K562 (cell line): ENCODE measurements around the gene AIFM1. TPM values are rescaled to one million over a fixed set of nuclear protein-coding genes. Genes with fewer than 3 reads are reported as not detected.

Experiments used
- ATAC-seq: fragments of 200-7000 bp; cut with Tn5 transposase; 3 replicates; pipeline ENCODE4 v1.9.1; 2020; ENCODE audit warnings: moderate library complexity
- BruUV-seq: library from RNA; stranded (reverse); fragments of 400-500 nt; replicated peaks from 2 replicates; lab custom pipeline; 2021; lab: Mats Ljungman, UMichigan
- CTCF ChIA-PET: fragments of 300-600 bp; formaldehyde crosslinking; extraction: SDS; loops from one replicate; lab custom pipeline; 2021; ENCODE audit warnings: low intra/inter-chr PET ratio; lab: Yijun Ruan, JAX
- POLR2A ChIA-PET: fragments of 300-600, 350-650 bp; sonication (Branson Sonifier 250); formaldehyde crosslinking; extraction: SDS; loops from one replicate; lab custom pipeline; 2021; ENCODE audit warnings: antibody characterized with exemption, inconsistent platforms; lab: Yijun Ruan, JAX
- DNase-seq, 4 experiments: peaks; one replicate each; pipeline versions ENCODE4 v3.0.0 to v3.0.0-alpha.2; 2011 to 2018; ENCODE audit warnings: low spot score in 3 of 4, mixed read lengths in 3 of 4; ENCODE audit errors: extremely low read depth in 1 of 4
- FAIRE-seq: peaks from 2 replicates; lab custom pipeline; 2011; peaks lifted over from hg19 to GRCh38; lab: Jason Lieb, UNC
- H2AFZ ChIP-seq: 2 replicates; pipeline ENCODE4 v1.6.0; 2011; ENCODE audit warnings: low read depth, low read length, control low read depth, inconsistent platforms
- H3K27ac ChIP-seq: fragments of 200-600 bp; 3 replicates; pipeline ENCODE4 v1.8.0; 2011; ENCODE audit warnings: low read depth, mild to moderate bottlenecking, control low read depth, inconsistent platforms, low read length, moderate library complexity, mixed read lengths; ENCODE audit errors: extremely low read depth
- H3K27me3 ChIP-seq, 2 experiments: fragments of 300-600 bp in 1 of 2; 2 replicates in 1 of 2; 3 replicates in 1 of 2; pipeline versions ENCODE4 v1.6.0 to v1.8.0; 2011; ENCODE audit warnings: inconsistent platforms in 2 of 2, low read length in 2 of 2, mild to moderate bottlenecking in 1 of 2, mixed read lengths in 1 of 2, moderate library complexity in 1 of 2; ENCODE audit not compliant: control insufficient read depth in 2 of 2, insufficient read depth in 2 of 2
- H3K36me3 ChIP-seq: fragments of 300-600 bp; 3 replicates; pipeline ENCODE4 v1.8.0; 2011; ENCODE audit warnings: mild to moderate bottlenecking, low read length, inconsistent platforms; ENCODE audit not compliant: control insufficient read depth, insufficient read depth
- H3K4me1 ChIP-seq, 2 experiments: fragments of 200-600 bp in 1 of 2; replicated peaks in 1 of 2; 2 replicates in 1 of 2; 3 replicates in 1 of 2; pipeline versions ENCODE4 v1.5.1 to v1.8.0; 2011; ENCODE audit warnings: inconsistent platforms in 2 of 2, low read length in 2 of 2, mild to moderate bottlenecking in 1 of 2, mixed read lengths in 1 of 2, moderate library complexity in 1 of 2; ENCODE audit not compliant: control insufficient read depth in 2 of 2, insufficient read depth in 2 of 2
- H3K4me2 ChIP-seq: 2 replicates; pipeline ENCODE4 v1.6.1; 2011; ENCODE audit warnings: low read length, control low read depth, inconsistent platforms, mixed read lengths; ENCODE audit not compliant: insufficient read depth
- H3K4me3 ChIP-seq: fragments of 200-600 bp; sonication (generic), shearing (Covaris generic); 2 replicates; pipeline ENCODE4 v1.5.1; 2016; ENCODE audit warnings: control low read depth, inconsistent platforms
- H3K79me2 ChIP-seq: fragments of 200-600 bp; 3 replicates; pipeline ENCODE4 v1.8.0; 2011; ENCODE audit warnings: low read length, inconsistent platforms; ENCODE audit not compliant: control insufficient read depth, insufficient read depth
- H3K9ac ChIP-seq, 2 experiments: 2 replicates each; pipeline versions ENCODE4 v1.6.0 to v1.6.1; 2011; ENCODE audit warnings: low read depth in 2 of 2, low read length in 2 of 2, control low read depth in 1 of 2, inconsistent platforms in 1 of 2, mild to moderate bottlenecking in 1 of 2, mixed read lengths in 1 of 2; ENCODE audit not compliant: insufficient read depth in 1 of 2
- H3K9me1 ChIP-seq: one replicate; pipeline ENCODE4 v1.6.0; 2011; ENCODE audit warnings: inconsistent platforms, mild to moderate bottlenecking, low read length, moderate library complexity; ENCODE audit not compliant: control insufficient read depth, insufficient read depth
- H3K9me3 ChIP-seq: replicated peaks from 2 replicates; pipeline ENCODE4 v1.5.1; 2011; ENCODE audit warnings: low read depth, low read length, inconsistent platforms; ENCODE audit not compliant: control insufficient read depth, insufficient read depth
- H4K20me1 ChIP-seq: replicated peaks from 2 replicates; pipeline ENCODE4 v1.6.1; 2011; ENCODE audit warnings: low read length, inconsistent platforms, mixed read lengths; ENCODE audit not compliant: control insufficient read depth, insufficient read depth
- CBX8 ChIP-seq: fragments of 200-600 bp; sonication (generic); IDR thresholded peaks from 2 replicates; pipeline ENCODE4 v1.6.1; 2012; ENCODE audit warnings: borderline replicate concordance, mixed run types, low read depth, mild to moderate bottlenecking, moderate library complexity, mixed read lengths, low read length, control low read depth, inconsistent platforms; ENCODE audit not compliant: poor library complexity, severe bottlenecking; ENCODE audit errors: extremely low read depth
- CCAR2 ChIP-seq: fragments of 200-400 bp; formaldehyde crosslinking; IDR thresholded peaks from 2 replicates; pipeline ENCODE4 v1.6.1; 2017; ENCODE audit warnings: mild to moderate bottlenecking, low read depth, low read length
- CSDE1 ChIP-seq, 2 experiments: fragments of 450-650 bp; IDR thresholded peaks; 2 replicates each; pipeline ENCODE4 v1.6.1; 2016; ENCODE audit warnings: mild to moderate bottlenecking in 1 of 2
- LCOR ChIP-seq: sonication (generic); formaldehyde crosslinking; IDR thresholded peaks from 2 replicates; pipeline ENCODE4 v1.8.0; 2022; ENCODE audit warnings: mild to moderate bottlenecking, missing genetic modification reagents
- MAFG ChIP-seq: fragments of 450-650 bp; conservative IDR thresholded peaks from 2 replicates; pipeline ENCODE4 v1.6.1; 2016; ENCODE audit warnings: missing genetic modification characterization, missing compliant biosample characterization
- NFE2L1 ChIP-seq: fragments of 450-650 bp; IDR thresholded peaks from 2 replicates; pipeline ENCODE4 v1.6.1; 2016; ENCODE audit warnings: missing genetic modification characterization, low read depth, mild to moderate bottlenecking, missing compliant biosample characterization, moderate library complexity, borderline replicate concordance
- NR2C2 ChIP-seq, 2 experiments: fragments of 200-800 bp in 1 of 2; sonication (Bioruptor generic) in 1 of 2; sonication (generic) in 1 of 2; formaldehyde crosslinking in 1 of 2; IDR thresholded peaks; 2 replicates each; pipeline versions ENCODE4 v1.6.1 to v1.8.0; 2016 to 2022; ENCODE audit warnings: mild to moderate bottlenecking in 1 of 2, missing compliant biosample characterization in 1 of 2, missing genetic modification characterization in 1 of 2, missing genetic modification reagents in 1 of 2
- RBM34 ChIP-seq: fragments of 200-400 bp; formaldehyde crosslinking; IDR thresholded peaks from 2 replicates; pipeline ENCODE4 v1.6.1; 2018; ENCODE audit warnings: low read length, borderline replicate concordance; ENCODE audit not compliant: insufficient read depth
- TAL1 ChIP-seq: fragments of 450-650 bp; IDR thresholded peaks from 2 replicates; pipeline ENCODE4 v1.6.1; 2016; ENCODE audit warnings: mild to moderate bottlenecking
- XRCC3 ChIP-seq: fragments of 450-650 bp; IDR thresholded peaks from 2 replicates; pipeline ENCODE4 v1.6.1; 2017; ENCODE audit warnings: mild to moderate bottlenecking, moderate library complexity
- ZSCAN29 ChIP-seq: fragments of 450-650 bp; IDR thresholded peaks from 2 replicates; pipeline ENCODE4 v1.6.1; 2017
- WGBS: fragments of 100-300 bp; shearing (Covaris generic); methylation state at CpG from one replicate; pipeline ENCODE4 v1.1.6; 2016; ENCODE audit warnings: low coverage, mixed read lengths; ENCODE audit not compliant: insufficient coverage; ENCODE audit errors: missing lambda C conversion rate; 5-methylcytosine and 5-hydroxymethylcytosine counted together
- in situ Hi-C: fragments of 300-500 bp; cut with MboI; formaldehyde crosslinking; loops from 4 replicates; pipeline ENCODE4 v1.15.0; 2018; ENCODE audit warnings: inconsistent platforms, mixed read lengths
- intact Hi-C: fragments of 100-400 bp; cut with micrococcal nuclease; formaldehyde crosslinking; loops from 2 replicates; pipeline ENCODE4 v1.14.2; 2022
- polyA plus RNA-seq, 8 experiments: library from polyadenylated mRNA; depleted of rRNA in 4 of 8; stranded (reverse) in 5 of 8; unstranded in 3 of 8; fragments of >200 nt; fragmentation: Nextera tagmentation in 2 of 8; fragmentation: Illumina TruSeq in 1 of 8; extraction: Ambion mirVana in 2 of 8; extraction: Trizol in 1 of 8; gene quantifications; 2 replicates each; pipeline versions ENCODE4 v1.2.1 to v1.2.3, GENCODE V29; 2011 to 2014; ENCODE audit warnings: inconsistent platforms in 1 of 8, missing spikeins in 1 of 8
- total RNA-seq, 7 experiments: library from RNA; depleted of rRNA in 6 of 7; stranded (reverse); fragments of >200 nt in 6 of 7; fragmentation: Illumina TruSeq in 2 of 7; extraction: Trizol in 2 of 7; gene quantifications; 2 replicates each; pipeline versions ENCODE4 v1.2.1 to v1.2.3, GENCODE V29; 2011 to 2021; ENCODE audit warnings: low replicate concordance in 1 of 7
- TF ChIP-seq, protein P1 (sequence below): IDR thresholded peaks from 2 replicates; pipeline ENCODE4 v1.6.1; 2011; ENCODE audit not compliant: insufficient read length; ENCODE audit errors: extremely low read depth
- TF ChIP-seq, protein P2 (sequence below): fragments of 250-450 bp; sonication (Bioruptor Pico); IDR thresholded peaks from 2 replicates; pipeline ENCODE4 v1.8.0; 2021; ENCODE audit warnings: moderate library complexity, mild to moderate bottlenecking, inconsistent platforms
- TF ChIP-seq, protein P3 (sequence below): sonication (generic); formaldehyde crosslinking; IDR thresholded peaks from 2 replicates; pipeline ENCODE4 v1.8.0; 2022; ENCODE audit warnings: mild to moderate bottlenecking, missing genetic modification reagents, borderline replicate concordance
- TF ChIP-seq, protein P4 (sequence below), 3 experiments: IDR thresholded peaks in 2 of 3; conservative IDR thresholded peaks in 1 of 3; 2 replicates each; pipeline ENCODE4 v1.5.1; 2011 to 2012; ENCODE audit warnings: low read length in 3 of 3, mild to moderate bottlenecking in 3 of 3, control low read depth in 2 of 3, improper control_type of control experiment in 1 of 3, inconsistent platforms in 1 of 3, low read depth in 1 of 3, mixed read lengths in 1 of 3, moderate library complexity in 1 of 3; ENCODE audit not compliant: insufficient read depth in 2 of 3

AIFM1 gene
- total and polyA plus RNA-seq, 9 of the 15 experiments (the other 6 are each of a cell fraction or from before 2014, with no cell fraction given), result 51.0 to 117 (median 91.2) TPM

DNA sequence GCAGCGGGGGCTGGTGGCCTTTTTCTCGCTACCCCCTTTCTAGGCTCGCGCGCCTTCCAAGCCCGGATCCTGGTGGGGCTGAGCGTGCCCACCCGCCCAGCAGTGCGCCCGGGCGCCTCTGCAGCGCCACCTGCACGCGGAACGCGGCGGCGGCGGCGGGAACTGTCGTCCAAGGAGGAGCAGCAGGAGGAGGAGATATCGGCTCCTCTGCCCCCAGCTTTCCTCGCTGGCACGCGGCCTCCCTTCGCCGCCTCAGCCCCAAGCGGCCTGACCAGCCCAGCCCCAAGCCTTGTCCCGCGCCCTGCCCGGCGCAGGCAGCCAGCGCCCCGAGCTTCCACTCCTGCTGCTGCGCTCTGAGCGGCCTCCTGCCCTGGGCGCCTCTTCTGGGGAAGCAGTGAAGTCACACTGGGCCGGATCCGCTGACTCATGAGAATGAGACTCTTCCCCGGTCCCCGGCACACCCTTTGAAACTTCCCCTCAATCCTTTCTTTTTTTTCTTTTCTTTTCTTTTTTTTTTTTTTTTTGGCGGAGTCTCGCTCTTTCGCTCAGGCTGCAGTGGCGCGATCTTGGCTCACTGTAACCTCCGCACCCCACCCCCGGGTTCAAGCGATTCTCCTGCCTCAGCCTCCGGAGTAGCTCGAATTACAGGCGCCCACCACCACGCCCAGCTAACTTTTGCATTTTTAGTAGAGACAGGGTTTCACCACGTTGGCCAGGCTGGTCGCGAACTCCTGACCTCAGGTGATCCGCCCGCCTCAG is 44.7 kb downstream of the AIFM1 start:
- intact Hi-C loops, result loop anchor here (2.0 to 5.0 kb wide), 3 partner anchors 40 to 71 kb away; no protein-coding TSS in a partner anchor
- peaks cover 39 to 53% of the 10 kb centered on the region in 2 experiments; a peak in 4 of 5 replicates for H3K4me1 ChIP-seq
- ChIA-PET POLR2A (interaction anchor here (0.6 to 2.9 kb wide), 8 partner anchors 9 to 44 kb away, joined by 3 to 12 read pairs (median 3); no protein-coding TSS in a partner anchor), CTCF (interaction anchor here (1.3 kb wide), 1 partner anchor 41 kb away, joined by 3 read pairs; no protein-coding TSS in a partner anchor)
- peak overlapping the region; percentile 94 for H2AFZ ChIP-seq
- H3K4me3 ChIP-seq, result peak overlapping the region; percentile 34
- H3K27me3 ChIP-seq, result no peaks in the 10 kb centered on the region
- H3K9me1 ChIP-seq, result no peaks in the 10 kb centered on the region
- H3K4me2 ChIP-seq, result peak overlapping the region; percentile 72
- FAIRE-seq, result peak; percentile 78
- H3K9me3 ChIP-seq, result no peaks in the 10 kb centered on the region
- in situ Hi-C loops, result no loop called here
- peak; percentile 91 for ATAC-seq
- peak overlapping the region; percentile 86 for H3K27ac ChIP-seq
- DNase-seq, result peak; percentile 74 to 83 (median 78)
- H3K79me2 ChIP-seq, result no peaks in the 10 kb centered on the region
- peaks cover 9% of the 10 kb centered on the region; the same call in 1 of the 3 replicates for H3K36me3 ChIP-seq
- no peaks in the 10 kb centered on the region for H4K20me1 ChIP-seq
- WGBS, result 3% methylated on average over 25 of the region's 58 CpGs
- BruUV-seq, result TSS peak; percentile 74
- H3K9ac ChIP-seq, result peak overlapping the region; percentile 64 to 92
- TF ChIP-seq XRCC3 (no peak), CBX8 (no peak), ZSCAN29 (no peak), MAFG (peak; percentile 97), RBM34 (no peak), TAL1 (no peak), CSDE1 (IDR thresholded peaks at IDR 0.05) (no peak), CCAR2 (no peak), NR2C2 (CRISPR knock-in tag; IDR thresholded peaks at IDR 0.05) (no peak), NR2C2 (tag; IDR thresholded peaks at IDR 0.05) (0 out of 2 replicates have a peak, but pooled peaks have one; percentile 38), NFE2L1 (tag) (no peak), LCOR (CRISPR knock-in tag) (0 out of 2 replicates have a peak, but pooled peaks have one; percentile 6)
- TF ChIP-seq, protein P1, sequence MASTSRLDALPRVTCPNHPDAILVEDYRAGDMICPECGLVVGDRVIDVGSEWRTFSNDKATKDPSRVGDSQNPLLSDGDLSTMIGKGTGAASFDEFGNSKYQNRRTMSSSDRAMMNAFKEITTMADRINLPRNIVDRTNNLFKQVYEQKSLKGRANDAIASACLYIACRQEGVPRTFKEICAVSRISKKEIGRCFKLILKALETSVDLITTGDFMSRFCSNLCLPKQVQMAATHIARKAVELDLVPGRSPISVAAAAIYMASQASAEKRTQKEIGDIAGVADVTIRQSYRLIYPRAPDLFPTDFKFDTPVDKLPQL, result no peak
- TF ChIP-seq, protein P2, sequence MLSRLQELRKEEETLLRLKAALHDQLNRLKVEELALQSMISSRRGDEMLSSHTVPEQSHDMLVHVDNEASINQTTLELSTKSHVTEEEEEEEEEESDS (CRISPR knock-in tag), result no peak
- TF ChIP-seq, protein P3, sequence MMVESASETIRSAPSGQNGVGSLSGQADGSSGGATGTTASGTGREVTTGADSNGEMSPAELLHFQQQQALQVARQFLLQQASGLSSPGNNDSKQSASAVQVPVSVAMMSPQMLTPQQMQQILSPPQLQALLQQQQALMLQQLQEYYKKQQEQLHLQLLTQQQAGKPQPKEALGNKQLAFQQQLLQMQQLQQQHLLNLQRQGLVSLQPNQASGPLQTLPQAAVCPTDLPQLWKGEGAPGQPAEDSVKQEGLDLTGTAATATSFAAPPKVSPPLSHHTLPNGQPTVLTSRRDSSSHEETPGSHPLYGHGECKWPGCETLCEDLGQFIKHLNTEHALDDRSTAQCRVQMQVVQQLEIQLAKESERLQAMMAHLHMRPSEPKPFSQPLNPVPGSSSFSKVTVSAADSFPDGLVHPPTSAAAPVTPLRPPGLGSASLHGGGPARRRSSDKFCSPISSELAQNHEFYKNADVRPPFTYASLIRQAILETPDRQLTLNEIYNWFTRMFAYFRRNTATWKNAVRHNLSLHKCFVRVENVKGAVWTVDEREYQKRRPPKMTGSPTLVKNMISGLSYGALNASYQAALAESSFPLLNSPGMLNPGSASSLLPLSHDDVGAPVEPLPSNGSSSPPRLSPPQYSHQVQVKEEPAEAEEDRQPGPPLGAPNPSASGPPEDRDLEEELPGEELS, result no peak
- TF ChIP-seq, protein P4, sequence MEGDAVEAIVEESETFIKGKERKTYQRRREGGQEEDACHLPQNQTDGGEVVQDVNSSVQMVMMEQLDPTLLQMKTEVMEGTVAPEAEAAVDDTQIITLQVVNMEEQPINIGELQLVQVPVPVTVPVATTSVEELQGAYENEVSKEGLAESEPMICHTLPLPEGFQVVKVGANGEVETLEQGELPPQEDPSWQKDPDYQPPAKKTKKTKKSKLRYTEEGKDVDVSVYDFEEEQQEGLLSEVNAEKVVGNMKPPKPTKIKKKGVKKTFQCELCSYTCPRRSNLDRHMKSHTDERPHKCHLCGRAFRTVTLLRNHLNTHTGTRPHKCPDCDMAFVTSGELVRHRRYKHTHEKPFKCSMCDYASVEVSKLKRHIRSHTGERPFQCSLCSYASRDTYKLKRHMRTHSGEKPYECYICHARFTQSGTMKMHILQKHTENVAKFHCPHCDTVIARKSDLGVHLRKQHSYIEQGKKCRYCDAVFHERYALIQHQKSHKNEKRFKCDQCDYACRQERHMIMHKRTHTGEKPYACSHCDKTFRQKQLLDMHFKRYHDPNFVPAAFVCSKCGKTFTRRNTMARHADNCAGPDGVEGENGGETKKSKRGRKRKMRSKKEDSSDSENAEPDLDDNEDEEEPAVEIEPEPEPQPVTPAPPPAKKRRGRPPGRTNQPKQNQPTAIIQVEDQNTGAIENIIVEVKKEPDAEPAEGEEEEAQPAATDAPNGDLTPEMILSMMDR (IDR thresholded peaks at IDR 0.05 in 2 of 3, conservative IDR thresholded peaks at IDR 0.05 in 1 of 3; ENCODE audit: insufficient read depth in 2 of 3, low read depth in 1 of 3, low read length in 3 of 3), result peak; percentile 58 to 81 (median 77)
